ENCODE results near the gene TMEM266. TPM values are rescaled to one million over a fixed set of nuclear protein-coding genes. Genes with fewer than 3 reads are reported as not detected.

Gene TMEM266
- total and polyA plus RNA-seq, 9 donors, result 0.13 to 0.95 (median 0.47) TPM

GRCh38 chr15:76158815-76159214 lies 99.0 kb downstream of the TMEM266 start:
- DNase-seq, result no peak
- H3K27me3 ChIP-seq (ENCODE audit: control insufficient read depth, insufficient read depth, low read length), result peaks cover 5% of the 10 kb centered on the region
- no peak overlapping the region for H3K4me3 ChIP-seq (ENCODE audit: low read length)
- H3K9me3 ChIP-seq (replicated peaks; ENCODE audit: control insufficient read depth, low read depth, low read length), result no peaks in the 10 kb centered on the region
- peaks cover 40% of the 10 kb centered on the region for H3K4me1 ChIP-seq (ENCODE audit: control insufficient read depth, insufficient read depth, low read length)
- H3K36me3 ChIP-seq (ENCODE audit: control insufficient read depth, insufficient read depth, low read length), result no peaks in the 10 kb centered on the region
- 46% methylated on average over 5 of the region's 5 CpGs for WGBS (ENCODE audit: insufficient coverage)
- H3K27ac ChIP-seq (ENCODE audit: low read length), result no peak overlapping the region

- H3K36me3 ChIP-seq (ENCODE audit: control insufficient read depth, insufficient read depth, low read length), result no peaks in the 10 kb centered on the region
- WGBS (ENCODE audit: insufficient coverage), result no CpG with 5 or more reads among the region's 5 CpGs
- H3K4me1 ChIP-seq (ENCODE audit: control insufficient read depth, insufficient read depth, low read length), result peaks cover 43% of the 10 kb centered on the region
- no peak overlapping the region for H3K27ac ChIP-seq (ENCODE audit: low read length)
- peaks cover 4% of the 10 kb centered on the region for H3K27me3 ChIP-seq (ENCODE audit: control insufficient read depth, insufficient read depth, low read length)
- no peak overlapping the region for H3K4me3 ChIP-seq (ENCODE audit: low read length)
- DNase-seq, result no peak
- no peaks in the 10 kb centered on the region for H3K9me3 ChIP-seq (replicated peaks; ENCODE audit: control insufficient read depth, low read depth, low read length)
Observed at GRCh38 chr15:76159282-76159681, 99.5 kb downstream of the TMEM266 start.

- DNase-seq, result peak; percentile 48
- Histone ChIP-seq H3K9me3 (replicated peaks; ENCODE audit: control insufficient read depth, low read depth, low read length) (no peaks in the 10 kb centered on the region), H3K4me1 (ENCODE audit: control insufficient read depth, insufficient read depth, low read length) (peaks cover 54% of the 10 kb centered on the region), H3K36me3 (ENCODE audit: control insufficient read depth, insufficient read depth, low read length) (no peaks in the 10 kb centered on the region), H3K27me3 (ENCODE audit: control insufficient read depth, insufficient read depth, low read length) (peaks cover 4% of the 10 kb centered on the region), H3K4me3 (ENCODE audit: low read length) (no peak overlapping the region), H3K27ac (ENCODE audit: low read length) (no peak overlapping the region)
- WGBS (ENCODE audit: insufficient coverage), result 64% methylated on average over 22 of the region's 24 CpGs
Observed at GRCh38 chr15:76160426-76161152, 100.8 kb downstream of the TMEM266 start.

GRCh38 chr15:76161153-76162035 lies 101.6 kb downstream of the TMEM266 start:
- Histone ChIP-seq H3K27ac (ENCODE audit: low read length) (no peak overlapping the region), H3K4me3 (ENCODE audit: low read length) (no peak overlapping the region), H3K9me3 (replicated peaks; ENCODE audit: control insufficient read depth, low read depth, low read length) (no peaks in the 10 kb centered on the region), H3K36me3 (ENCODE audit: control insufficient read depth, insufficient read depth, low read length) (no peaks in the 10 kb centered on the region), H3K4me1 (ENCODE audit: control insufficient read depth, insufficient read depth, low read length) (peaks cover 57% of the 10 kb centered on the region), H3K27me3 (ENCODE audit: control insufficient read depth, insufficient read depth, low read length) (peaks cover 4% of the 10 kb centered on the region)
- WGBS (ENCODE audit: insufficient coverage), result 40% methylated on average over 10 of the region's 20 CpGs
- DNase-seq, result peak; percentile 37

GRCh38 chr15:76162036-76162398 lies 102.2 kb downstream of the TMEM266 start:
- Histone ChIP-seq H3K27me3 (ENCODE audit: control insufficient read depth, insufficient read depth, low read length) (peaks cover 4% of the 10 kb centered on the region), H3K4me3 (ENCODE audit: low read length) (no peak overlapping the region), H3K9me3 (replicated peaks; ENCODE audit: control insufficient read depth, low read depth, low read length) (no peaks in the 10 kb centered on the region), H3K36me3 (ENCODE audit: control insufficient read depth, insufficient read depth, low read length) (no peaks in the 10 kb centered on the region), H3K27ac (ENCODE audit: low read length) (no peak overlapping the region), H3K4me1 (ENCODE audit: control insufficient read depth, insufficient read depth, low read length) (peaks cover 57% of the 10 kb centered on the region)
- no peak for DNase-seq
- WGBS (ENCODE audit: insufficient coverage), result 84% methylated on average over 4 of the region's 12 CpGs

GRCh38 chr15:76162784-76163456 lies 103.1 kb downstream of the TMEM266 start:
- Histone ChIP-seq H3K36me3 (ENCODE audit: control insufficient read depth, insufficient read depth, low read length) (no peaks in the 10 kb centered on the region), H3K9me3 (replicated peaks; ENCODE audit: control insufficient read depth, low read depth, low read length) (no peaks in the 10 kb centered on the region), H3K27ac (ENCODE audit: low read length) (peak overlapping the region; percentile 23), H3K27me3 (ENCODE audit: control insufficient read depth, insufficient read depth, low read length) (peaks cover 4% of the 10 kb centered on the region), H3K4me1 (ENCODE audit: control insufficient read depth, insufficient read depth, low read length) (peaks cover 61% of the 10 kb centered on the region), H3K4me3 (ENCODE audit: low read length) (no peak overlapping the region)
- peak; percentile 69 for DNase-seq
- WGBS (ENCODE audit: insufficient coverage), result 62% methylated on average over 8 of the region's 10 CpGs

- Histone ChIP-seq H3K36me3 (ENCODE audit: control insufficient read depth, insufficient read depth, low read length) (no peaks in the 10 kb centered on the region), H3K27ac (ENCODE audit: low read length) (peak overlapping the region; percentile 70), H3K4me1 (ENCODE audit: control insufficient read depth, insufficient read depth, low read length) (peaks cover 66% of the 10 kb centered on the region), H3K4me3 (ENCODE audit: low read length) (no peak overlapping the region), H3K27me3 (ENCODE audit: control insufficient read depth, insufficient read depth, low read length) (peaks cover 4% of the 10 kb centered on the region), H3K9me3 (replicated peaks; ENCODE audit: control insufficient read depth, low read depth, low read length) (no peaks in the 10 kb centered on the region)
- 46% methylated on average over 16 of the region's 21 CpGs for WGBS (ENCODE audit: insufficient coverage)
- DNase-seq, result peak; percentile 87
Observed at GRCh38 chr15:76163457-76164295, 103.9 kb downstream of the TMEM266 start.

- DNase-seq, result no peak
- Histone ChIP-seq H3K27me3 (ENCODE audit: control insufficient read depth, insufficient read depth, low read length) (no peaks in the 10 kb centered on the region), H3K9me3 (replicated peaks; ENCODE audit: control insufficient read depth, low read depth, low read length) (no peaks in the 10 kb centered on the region), H3K4me1 (ENCODE audit: control insufficient read depth, insufficient read depth, low read length) (peaks cover 67% of the 10 kb centered on the region), H3K4me3 (ENCODE audit: low read length) (no peak overlapping the region), H3K36me3 (ENCODE audit: control insufficient read depth, insufficient read depth, low read length) (no peaks in the 10 kb centered on the region), H3K27ac (ENCODE audit: low read length) (no peak overlapping the region)
- WGBS (ENCODE audit: insufficient coverage), result 94% methylated on average over 8 of the region's 8 CpGs
Observed at GRCh38 chr15:76164602-76165001, 104.8 kb downstream of the TMEM266 start.

- DNase-seq, result no peak
- H3K27me3 ChIP-seq (ENCODE audit: control insufficient read depth, insufficient read depth, low read length), result peaks cover 2% of the 10 kb centered on the region
- no peak overlapping the region for H3K4me3 ChIP-seq (ENCODE audit: low read length)
- no peaks in the 10 kb centered on the region for H3K36me3 ChIP-seq (ENCODE audit: control insufficient read depth, insufficient read depth, low read length)
- H3K27ac ChIP-seq (ENCODE audit: low read length), result no peak overlapping the region
- H3K4me1 ChIP-seq (ENCODE audit: control insufficient read depth, insufficient read depth, low read length), result peaks cover 57% of the 10 kb centered on the region
- WGBS (ENCODE audit: insufficient coverage), result 87% methylated on average over 14 of the region's 15 CpGs
- no peaks in the 10 kb centered on the region for H3K9me3 ChIP-seq (replicated peaks; ENCODE audit: control insufficient read depth, low read depth, low read length)
Observed at GRCh38 chr15:76165951-76166350, 106.2 kb downstream of the TMEM266 start.
